Activated T-cell treated with anti-CD3 and anti-CD28 coated beads, Interleukin-2, amount 50 U/mL, for 48 hours (primary cell): ENCODE measurements around the gene IFNAR1.
A peak's percentile ranks its signal among the peaks of the same experiment; 100 is the strongest.

Experiments used
- DNase-seq, 2 experiments: peaks; one replicate each; pipeline ENCODE4 v3.0.0-alpha.2; 2020

Gene IFNAR1

GRCh38 chr21:33403786-33404585 is 79.2 kb downstream of the IFNAR1 start:
- peak; percentile 72 to 73 for DNase-seq

GRCh38 chr21:33406493-33406892 is 81.7 kb downstream of the IFNAR1 start:
- DNase-seq: peak; percentile 46 to 52
